ENCODE data around the gene DDIT3. TPM values are rescaled to one million over a fixed set of nuclear protein-coding genes. Genes with fewer than 3 reads are reported as not detected.
"Not testable (repeated sequence)": the region's sequence is repeated elsewhere in the genome, so short reads cannot be mapped to it uniquely, and the experiment has no call there.

Gene DDIT3
- total RNA-seq, 2 donors from 2014 or later, result 19.8 to 20.5 TPM

DNA sequence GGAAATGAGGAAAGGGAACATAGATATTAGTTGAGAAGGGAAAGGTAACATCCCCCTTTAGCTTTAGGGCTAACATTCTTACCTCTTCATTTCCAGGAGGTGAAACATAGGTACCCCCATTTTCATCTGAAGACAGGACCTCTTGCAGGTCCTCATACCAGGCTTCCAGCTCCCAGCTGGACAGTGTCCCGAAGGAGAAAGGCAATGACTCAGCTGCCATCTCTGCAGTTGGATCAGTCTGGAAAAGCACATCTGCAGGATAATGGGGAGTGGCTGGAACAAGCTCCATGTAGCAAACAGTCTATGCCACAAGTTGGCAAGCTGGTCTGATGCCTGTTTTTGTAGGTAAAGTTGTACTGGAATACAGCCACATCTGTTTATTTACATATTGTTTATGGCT lies 3.1 kb downstream of the DDIT3 start:
- intact Hi-C loops (cut with DNase I, micrococcal nuclease), result no loop called here
- ATAC-seq, result no peak

DNA sequence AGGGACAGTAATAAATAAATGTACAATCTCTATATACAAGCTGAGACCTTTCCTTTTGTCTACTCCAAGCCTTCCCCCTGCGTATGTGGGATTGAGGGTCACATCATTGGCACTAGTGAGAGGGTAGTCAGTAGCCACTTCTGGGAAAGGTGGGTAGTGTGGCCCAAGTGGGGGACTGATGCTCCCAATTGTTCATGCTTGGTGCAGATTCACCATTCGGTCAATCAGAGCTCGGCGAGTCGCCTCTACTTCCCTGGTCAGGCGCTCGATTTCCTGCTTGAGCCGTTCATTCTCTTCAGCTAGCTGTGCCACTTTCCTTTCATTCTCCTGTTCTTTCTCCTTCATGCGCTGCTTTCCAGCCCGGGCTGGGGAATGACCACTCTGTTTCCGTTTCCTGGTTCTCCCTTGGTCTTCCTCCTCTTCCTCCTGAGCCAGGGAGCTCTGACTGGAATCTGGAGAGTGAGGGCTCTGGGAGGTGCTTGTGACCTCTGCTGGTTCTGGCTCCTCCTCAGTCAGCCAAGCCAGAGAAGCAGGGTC lies 3.6 kb downstream of the DDIT3 start:
- ATAC-seq (no peak), DNase-seq (no peak)
- intact Hi-C loops (cut with DNase I, micrococcal nuclease), result no loop called here

More for the DNA sequence above, 3.1 kb downstream of the DDIT3 start:
- no peak for DNase-seq

DNA sequence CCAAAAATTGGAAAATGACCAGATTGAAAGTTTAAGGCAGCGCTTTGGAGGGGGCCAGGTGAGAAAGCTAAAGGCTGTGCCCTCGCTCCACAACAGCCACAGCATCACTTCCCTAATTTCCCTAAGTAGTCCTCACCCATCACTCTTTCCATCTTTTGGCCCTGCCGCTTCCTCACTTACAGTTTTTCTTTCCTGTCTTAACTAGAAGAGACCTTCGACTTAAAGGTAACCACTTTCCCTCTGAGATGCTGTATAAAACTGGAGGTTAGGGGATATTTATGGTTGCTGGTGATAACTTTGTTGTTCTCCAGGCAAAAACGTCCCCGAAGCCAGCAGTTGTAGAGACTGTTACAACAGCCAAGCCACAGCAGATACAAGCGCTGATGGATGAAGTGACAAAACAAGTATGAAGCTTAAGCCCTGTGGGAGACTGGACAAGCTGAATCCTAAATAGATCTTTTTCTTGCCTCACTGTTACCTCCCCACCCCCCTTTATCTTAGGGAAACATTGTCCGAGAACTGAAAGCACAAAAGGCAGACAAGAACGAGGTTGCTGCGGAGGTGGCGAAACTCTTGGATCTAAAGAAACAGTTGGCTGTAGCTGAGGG lies 4.3 kb downstream of the DDIT3 start:
- DNase-seq, result no peak
- intact Hi-C loops (cut with DNase I, micrococcal nuclease), result no loop called here
- no peak for ATAC-seq

DNA sequence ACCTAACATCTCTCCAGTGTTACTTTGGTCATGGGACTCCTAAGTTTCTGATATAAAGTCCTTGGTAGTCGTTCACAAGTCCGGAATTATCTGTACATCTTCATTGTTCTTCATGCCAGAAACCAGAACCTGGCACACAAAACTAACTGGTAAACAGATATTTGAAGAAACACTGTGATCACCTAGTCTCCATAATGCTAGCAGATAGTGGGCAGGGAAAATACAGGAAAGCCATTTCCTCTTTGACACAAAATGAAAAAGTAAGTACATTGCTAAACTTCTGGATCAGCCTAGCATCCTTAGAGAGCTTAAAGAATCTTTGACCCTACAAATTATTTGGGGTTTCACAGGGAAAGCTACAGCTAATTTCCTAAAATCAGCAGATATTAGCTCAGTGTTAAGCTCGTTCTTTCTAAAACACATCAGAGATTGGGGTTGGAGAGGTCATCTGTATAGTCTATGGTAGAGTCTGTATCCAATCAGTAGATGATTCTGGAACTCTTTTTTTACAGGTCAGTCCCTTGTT lies 4.8 kb downstream of the DDIT3 start:
- ATAC-seq (no peak), DNase-seq (no peak)
- intact Hi-C loops (cut with DNase I, micrococcal nuclease), result no loop called here

DNA sequence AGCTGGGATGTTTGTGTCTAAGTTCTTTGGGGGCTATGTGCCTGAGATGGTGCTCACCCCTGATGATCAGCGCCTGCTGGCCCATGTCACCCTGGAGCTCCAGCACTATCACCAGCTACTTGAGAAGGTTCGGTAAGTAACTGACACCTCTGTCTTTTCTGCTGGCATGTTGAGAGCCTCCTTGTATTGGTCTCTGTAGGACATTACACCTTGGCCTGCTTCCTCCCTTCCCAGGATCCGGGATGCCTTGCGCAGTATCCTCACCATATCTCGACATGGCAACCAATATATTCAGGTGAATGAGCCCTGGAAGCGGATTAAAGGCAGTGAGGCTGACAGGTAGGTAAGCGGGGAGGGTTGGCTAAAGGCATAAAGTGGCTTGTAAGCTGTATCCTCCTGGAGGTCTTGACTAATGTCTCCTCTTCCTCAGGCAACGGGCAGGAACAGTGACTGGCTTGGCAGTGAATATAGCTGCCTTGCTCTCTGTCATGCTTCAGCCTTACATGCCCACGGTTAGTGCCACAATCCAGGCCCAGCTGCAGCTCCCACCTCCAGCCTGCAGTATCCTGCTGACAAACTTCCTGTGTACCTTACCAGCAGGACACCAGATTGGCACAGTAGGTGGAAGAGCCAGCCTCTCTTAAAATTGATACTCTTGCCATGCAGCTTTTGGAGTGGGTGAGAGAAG lies 5.5 kb downstream of the DDIT3 start:
- intact Hi-C loops (cut with DNase I, micrococcal nuclease), result no loop called here
- ATAC-seq (no peak), DNase-seq (no peak)

DNA sequence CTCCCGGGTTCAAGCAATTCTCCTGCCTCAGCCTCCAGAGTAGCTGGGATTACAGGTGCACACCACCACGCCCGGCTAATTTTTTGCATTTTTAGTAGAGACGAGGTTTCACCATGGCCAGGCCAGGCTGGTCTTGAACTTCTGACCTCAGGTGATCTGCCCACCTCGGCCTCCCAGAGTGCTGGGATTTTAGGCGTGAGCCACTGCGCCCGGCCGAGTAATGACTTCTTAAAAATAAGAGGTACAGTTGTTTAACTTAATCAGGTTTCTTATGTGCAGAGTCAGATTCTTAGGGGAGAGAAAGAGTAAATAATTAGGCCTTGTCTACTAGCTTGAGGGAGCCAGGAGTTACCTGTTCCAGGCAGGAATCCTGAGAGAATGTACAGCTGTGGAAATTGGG lies 6.1 kb downstream of the DDIT3 start:
- intact Hi-C loops (cut with DNase I, micrococcal nuclease); ATAC-seq; DNase-seq: not testable (repeated sequence)

DNA sequence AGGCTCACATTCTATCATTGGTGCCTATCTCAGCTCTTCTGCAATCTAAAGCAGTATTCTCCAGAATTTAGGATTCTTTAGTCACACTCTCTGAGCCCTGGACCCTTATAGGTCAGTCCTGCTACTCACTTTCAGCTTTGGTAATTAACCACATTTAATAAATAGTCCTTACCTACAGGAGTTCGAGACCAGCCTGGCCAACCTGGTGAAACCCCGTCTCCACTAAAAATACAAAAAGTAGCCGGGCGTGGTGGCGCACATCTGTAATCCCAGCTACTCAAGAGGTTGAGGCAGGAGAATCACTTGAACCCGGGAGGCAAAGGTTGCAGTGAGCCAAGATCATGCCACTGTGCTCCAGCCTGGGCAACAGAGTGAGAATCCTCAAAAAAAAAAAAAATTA lies 6.6 kb downstream of the DDIT3 start:
- intact Hi-C loops (cut with DNase I, micrococcal nuclease); ATAC-seq; DNase-seq: not testable (repeated sequence)

DNA sequence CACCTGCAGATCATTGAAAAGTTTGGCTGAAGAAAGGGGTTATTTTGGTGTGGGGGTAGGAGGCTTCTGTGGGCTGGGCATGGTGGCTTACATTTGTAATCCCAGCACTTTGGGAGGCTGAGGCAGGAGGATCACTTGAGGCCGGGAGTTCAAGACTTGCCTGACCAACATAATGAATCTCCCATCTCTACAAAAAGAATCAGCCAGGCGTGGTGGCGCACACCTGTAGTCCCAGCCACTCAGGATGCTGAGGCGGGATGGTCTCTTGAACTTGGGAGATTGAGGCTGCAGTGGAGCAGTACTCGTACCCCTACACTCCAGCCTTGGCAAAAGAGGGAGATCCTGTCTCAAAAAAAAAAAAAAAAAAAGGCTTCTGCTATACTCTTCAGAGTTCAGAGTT lies 7.0 kb downstream of the DDIT3 start:
- intact Hi-C loops (cut with DNase I, micrococcal nuclease), result no loop called here
- ATAC-seq (no peak), DNase-seq (no peak)

DNA sequence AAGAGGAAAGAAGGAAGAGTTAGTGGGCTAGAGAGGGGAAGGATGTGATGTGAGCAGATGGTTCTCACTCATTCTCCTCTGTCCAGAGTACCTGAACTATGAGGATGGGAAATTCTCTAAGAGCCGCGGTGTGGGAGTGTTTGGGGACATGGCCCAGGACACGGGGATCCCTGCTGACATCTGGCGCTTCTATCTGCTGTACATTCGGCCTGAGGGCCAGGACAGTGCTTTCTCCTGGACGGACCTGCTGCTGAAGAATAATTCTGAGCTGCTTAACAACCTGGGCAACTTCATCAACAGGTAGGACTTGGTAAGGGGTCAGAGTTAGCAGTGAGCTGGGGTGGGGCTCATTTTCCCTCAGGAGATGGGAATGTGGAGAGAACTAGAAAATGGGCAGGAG lies 7.6 kb downstream of the DDIT3 start:
- no peak for ATAC-seq
- intact Hi-C loops (cut with DNase I, micrococcal nuclease), result no loop called here
- DNase-seq, result no peak

DNA sequence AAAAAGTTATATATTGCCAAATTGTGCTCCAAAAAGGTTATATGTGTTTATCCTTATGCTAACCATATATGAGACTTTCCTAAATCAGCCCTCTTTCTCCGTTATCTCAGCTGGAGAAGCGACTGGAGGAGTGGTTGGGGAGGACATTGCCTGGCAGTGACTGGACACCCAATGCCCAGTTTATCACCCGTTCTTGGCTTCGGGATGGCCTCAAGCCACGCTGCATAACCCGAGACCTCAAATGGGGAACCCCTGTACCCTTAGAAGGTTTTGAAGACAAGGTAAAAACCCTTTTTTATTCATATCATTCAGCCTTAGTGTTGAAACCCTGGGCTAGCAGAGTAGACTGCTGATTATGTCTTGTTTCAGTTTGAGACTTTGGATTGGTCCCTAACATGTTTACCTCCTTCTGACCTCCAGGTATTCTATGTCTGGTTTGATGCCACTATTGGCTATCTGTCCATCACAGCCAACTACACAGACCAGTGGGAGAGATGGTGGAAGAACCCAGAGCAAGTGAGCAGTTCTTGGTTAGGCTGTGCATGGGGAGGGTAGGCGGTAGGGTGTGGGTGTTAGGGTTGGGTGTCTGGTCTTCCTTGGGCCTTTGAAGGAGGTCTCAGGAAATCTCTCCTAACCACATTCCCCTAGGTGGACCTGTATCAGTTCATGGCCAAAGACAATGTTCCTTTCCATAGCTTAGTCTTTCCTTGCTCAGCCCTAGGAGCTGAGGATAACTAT lies 8.6 kb downstream of the DDIT3 start:
- no peak for DNase-seq
- no peak for ATAC-seq
- intact Hi-C loops (cut with DNase I, micrococcal nuclease), result no loop called here

DNA sequence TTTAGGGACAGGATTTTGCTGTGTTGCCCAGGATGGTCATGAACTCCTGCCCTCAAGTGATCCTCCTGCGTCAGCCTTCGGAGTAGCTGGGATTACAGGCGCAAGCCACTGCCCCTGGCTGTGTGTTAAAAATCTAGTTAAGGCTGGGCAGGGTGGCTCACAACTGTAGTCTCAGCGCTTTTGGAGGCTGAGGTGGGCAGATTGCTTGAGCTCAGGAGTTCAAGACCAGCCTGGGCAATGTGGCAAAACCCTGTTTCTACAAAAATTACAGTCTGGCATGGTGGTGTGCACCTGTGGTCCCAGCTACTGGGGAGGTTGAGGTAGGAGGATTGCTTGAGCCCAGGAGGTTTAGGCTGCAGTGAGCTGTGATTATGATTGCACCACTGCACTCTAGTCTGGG lies 9.2 kb downstream of the DDIT3 start:
- DNase-seq (no peak), ATAC-seq (no peak)
- intact Hi-C loops (cut with DNase I, micrococcal nuclease), result no loop called here

DNA sequence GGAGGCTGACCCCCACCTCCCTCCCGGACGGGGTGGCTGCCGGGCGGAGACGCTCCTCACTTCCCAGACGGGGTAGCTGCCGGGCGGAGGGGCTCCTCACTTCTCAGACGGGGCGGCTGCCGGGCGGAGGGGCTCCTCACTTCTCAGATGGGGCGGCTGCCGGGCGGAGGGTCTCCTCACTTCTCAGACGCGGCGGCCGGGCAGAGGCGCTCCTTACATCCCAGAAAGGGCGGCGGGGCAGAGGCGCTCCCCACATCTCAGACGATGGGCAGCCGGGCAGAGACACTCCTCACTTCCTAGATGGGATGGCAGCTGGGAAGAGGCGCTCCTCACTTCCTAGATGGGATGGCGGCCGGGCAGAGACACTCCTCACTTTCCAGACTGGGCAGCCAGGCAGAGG lies 12.5 kb downstream of the DDIT3 start:
- intact Hi-C loops (cut with DNase I, micrococcal nuclease), result not testable (repeated sequence)

DNA sequence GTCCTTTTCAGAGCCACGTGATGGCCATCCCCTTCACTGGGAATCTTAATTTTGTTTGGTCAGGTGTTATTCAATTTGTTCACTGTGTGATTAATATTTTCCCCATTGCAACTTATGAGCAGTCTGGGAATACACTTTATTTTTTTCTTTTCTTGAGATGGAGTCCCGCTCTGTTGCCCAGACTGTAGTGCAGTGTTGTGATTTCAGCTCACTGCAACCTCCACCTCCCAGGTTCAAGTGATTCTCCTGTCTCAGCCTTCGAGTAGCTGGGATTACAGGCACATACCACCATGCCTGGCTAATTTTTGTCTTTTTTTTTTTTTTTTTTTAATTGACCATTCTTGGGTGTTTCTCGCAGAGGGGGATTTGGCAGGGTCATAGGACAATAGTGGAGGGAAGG lies 13.8 kb downstream of the DDIT3 start:
- ATAC-seq; intact Hi-C loops (cut with DNase I, micrococcal nuclease); DNase-seq: not testable (repeated sequence)

More for the DNA sequence above, 12.5 kb downstream of the DDIT3 start:
- not testable (repeated sequence) for ATAC-seq, DNase-seq

DNA sequence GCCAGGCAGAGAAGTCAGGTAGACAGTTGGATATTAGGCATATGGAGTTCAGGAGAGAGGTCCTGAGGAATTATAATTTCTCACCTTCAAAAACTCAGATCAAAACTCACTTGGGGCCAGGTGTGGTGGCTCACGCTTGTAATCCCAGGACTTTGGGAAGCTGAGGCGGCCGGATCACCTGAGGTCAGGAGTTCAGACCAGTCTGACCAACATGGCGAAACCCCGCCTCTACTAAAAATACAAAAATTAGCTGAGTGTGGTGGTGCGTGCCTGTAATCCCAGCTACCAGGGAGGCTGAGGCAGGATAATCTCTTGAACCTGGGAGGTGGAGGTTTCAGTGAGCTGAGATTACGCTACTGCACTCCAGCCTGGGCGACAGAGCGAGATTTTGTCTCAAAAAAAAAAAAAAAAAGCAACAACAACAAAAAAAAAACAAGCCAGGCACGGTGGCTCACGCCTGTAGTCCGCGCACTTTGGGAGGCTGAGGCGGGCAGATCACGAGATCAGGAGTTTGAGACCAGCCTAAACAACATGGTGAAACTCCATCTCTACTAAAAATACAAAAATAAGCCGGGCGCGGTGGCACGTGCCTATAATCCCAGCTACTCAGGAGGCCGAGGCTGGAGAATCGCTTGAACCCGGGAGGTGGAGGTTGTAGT lies 17.9 kb downstream of the DDIT3 start:
- DNase-seq; ATAC-seq; intact Hi-C loops (cut with DNase I, micrococcal nuclease): not testable (repeated sequence)

DNA sequence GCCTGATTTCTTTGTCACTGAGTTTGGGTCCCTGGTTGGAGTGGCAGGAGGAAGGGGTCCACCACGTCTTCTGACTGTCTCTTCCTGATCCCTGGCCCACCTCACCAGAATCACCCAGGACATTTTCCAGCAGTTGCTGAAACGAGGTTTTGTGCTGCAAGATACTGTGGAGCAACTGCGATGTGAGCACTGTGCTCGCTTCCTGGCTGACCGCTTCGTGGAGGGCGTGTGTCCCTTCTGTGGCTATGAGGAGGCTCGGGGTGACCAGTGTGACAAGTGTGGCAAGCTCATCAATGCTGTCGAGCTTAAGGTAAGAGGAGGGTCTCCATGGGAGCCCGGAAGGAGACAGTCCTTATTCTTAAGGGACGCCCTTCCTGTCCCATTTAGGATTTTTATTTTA lies 20.1 kb downstream of the DDIT3 start:
- intact Hi-C loops (cut with DNase I, micrococcal nuclease), result no loop called here
- no peak for DNase-seq
- no peak for ATAC-seq

DNA sequence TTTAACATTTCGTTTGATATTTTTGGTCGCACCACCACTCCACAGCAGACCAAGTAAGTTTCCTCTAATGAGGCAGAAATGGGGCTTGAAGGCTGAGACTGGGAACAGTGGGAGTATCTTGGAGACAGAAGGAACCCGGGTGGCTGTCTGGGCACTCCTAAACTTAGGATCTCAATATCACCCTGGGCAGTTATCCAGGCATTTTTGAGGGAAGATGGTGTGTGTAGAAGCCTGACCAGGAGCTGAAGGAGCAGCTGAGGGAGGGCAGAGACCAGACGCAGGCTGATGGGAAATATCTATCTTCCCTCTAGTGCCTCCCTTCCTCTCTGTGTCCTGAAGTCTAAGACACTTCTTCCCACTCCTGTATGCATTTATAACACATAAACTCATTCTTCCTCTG lies 21.7 kb downstream of the DDIT3 start:
- DNase-seq (no peak), ATAC-seq (no peak)
- intact Hi-C loops (cut with DNase I, micrococcal nuclease), result no loop called here

DNA sequence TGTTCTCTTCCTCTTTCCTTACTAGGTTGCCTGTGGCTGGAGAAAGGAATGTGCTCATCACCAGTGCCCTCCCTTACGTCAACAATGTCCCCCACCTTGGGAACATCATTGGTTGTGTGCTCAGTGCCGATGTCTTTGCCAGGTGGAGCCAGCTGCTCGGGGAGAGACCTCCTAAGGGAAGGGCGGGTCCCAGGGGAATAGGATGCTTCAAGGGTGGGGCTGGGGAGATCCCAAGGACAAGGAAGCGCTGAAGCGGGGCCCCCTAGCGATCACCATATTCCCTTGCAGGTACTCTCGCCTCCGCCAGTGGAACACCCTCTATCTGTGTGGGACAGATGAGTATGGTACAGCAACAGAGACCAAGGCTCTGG lies 22.2 kb downstream of the DDIT3 start:
- intact Hi-C loops (cut with DNase I, micrococcal nuclease), result no loop called here
- ATAC-seq (no peak), DNase-seq (no peak)

DNA sequence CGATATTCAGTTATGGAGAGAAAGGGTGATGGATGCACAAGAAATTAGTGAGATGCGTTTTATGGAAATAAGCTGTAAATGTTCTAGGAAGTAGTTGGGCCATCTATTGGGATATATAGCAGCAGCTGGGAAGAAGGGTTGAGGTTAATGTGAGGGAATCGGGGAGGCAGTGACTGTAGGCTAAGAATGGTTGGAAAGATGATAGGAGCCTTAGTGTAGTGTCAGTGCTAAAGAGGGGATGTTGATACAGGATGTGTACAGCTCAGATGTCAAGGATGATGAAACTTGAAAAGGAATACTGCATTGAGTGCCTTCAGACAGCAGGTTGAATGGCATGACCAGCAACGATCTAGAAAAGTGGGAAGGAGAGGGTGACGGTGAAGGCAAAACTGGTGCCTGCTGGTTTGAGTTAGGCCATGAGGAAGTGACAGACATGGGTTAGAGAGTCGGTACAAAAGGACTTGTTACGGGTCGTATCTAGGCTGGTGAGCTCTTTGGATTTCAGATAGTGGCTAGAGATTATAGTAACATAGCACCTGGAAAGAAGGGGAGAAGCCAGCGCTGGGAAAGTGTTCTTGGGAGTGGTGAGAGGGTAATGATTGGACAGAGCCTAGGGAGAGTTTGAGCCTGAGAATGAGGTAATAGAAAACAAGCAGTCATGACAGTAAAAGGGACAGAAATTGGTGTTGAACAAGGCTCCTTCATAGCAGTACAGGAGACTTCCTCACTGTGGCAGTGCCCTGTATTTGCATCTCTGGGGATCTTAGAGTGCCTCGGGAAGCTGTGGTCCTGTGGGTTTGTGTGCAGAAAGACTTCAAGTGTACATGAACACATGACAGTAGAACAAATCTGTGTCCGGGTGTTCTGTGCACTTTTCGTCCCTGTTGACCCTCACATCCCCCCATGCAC lies 22.8 kb downstream of the DDIT3 start:
- no peak for DNase-seq
- ATAC-seq, result no peak
- intact Hi-C loops (cut with DNase I, micrococcal nuclease), result no loop called here

All from left colon (tissue), 2 donors.